HepG2 (cell line): ENCODE data around the gene SEC24D. TPM values are rescaled to one million over a fixed set of nuclear protein-coding genes. Genes with fewer than 3 reads are reported as not detected.

Experiments
- ATAC-seq: fragments of 200-7000 bp; cut with Tn5 transposase; 3 replicates; pipeline ENCODE4 v1.9.1; 2020; ENCODE audit warnings: mild to moderate bottlenecking, moderate library complexity
- BruUV-seq: library from RNA; stranded (reverse); fragments of 400-500 nt; replicated peaks from 2 replicates; lab custom pipeline; 2021; lab: Mats Ljungman, UMichigan
- CTCF ChIA-PET: fragments of 300-600 bp; formaldehyde crosslinking; extraction: SDS; loops from one replicate; lab custom pipeline; 2021; ENCODE audit warnings: low total read pairs, inconsistent platforms, low intra/inter-chr PET ratio; lab: Yijun Ruan, JAX
- POLR2A ChIA-PET: fragments of 350-600 bp; sonication (Branson Sonifier 250); formaldehyde crosslinking; loops from one replicate; lab custom pipeline; 2020; ENCODE audit warnings: antibody characterized with exemption, inconsistent platforms; lab: Yijun Ruan, JAX
- DNase-seq: peaks from one replicate; pipeline ENCODE4 v3.0.0-alpha.2; 2015; ENCODE audit warnings: low spot score
- FAIRE-seq: peaks from 3 replicates; lab custom pipeline; 2011; peaks lifted over from hg19 to GRCh38; lab: Jason Lieb, UNC
- H2AFZ ChIP-seq: one replicate; pipeline ENCODE4 v1.6.1; 2011; ENCODE audit warnings: low read length, inconsistent platforms
- H3K27ac ChIP-seq: fragments of 300-600 bp; 3 replicates; pipeline ENCODE4 v1.8.0; 2011; ENCODE audit warnings: mixed run types, mild to moderate bottlenecking, mixed read lengths, low read length, inconsistent platforms; ENCODE audit not compliant: insufficient read depth; ENCODE audit errors: extremely low read length
- H3K27me3 ChIP-seq, 2 experiments: fragments of 200-600 bp in 1 of 2; 2 replicates in 1 of 2; 3 replicates in 1 of 2; pipeline versions ENCODE4 v1.6.0 to v1.8.0; 2011; ENCODE audit warnings: low read length in 2 of 2, mild to moderate bottlenecking in 2 of 2, moderate library complexity in 2 of 2, inconsistent platforms in 1 of 2; ENCODE audit not compliant: insufficient read depth in 2 of 2, control insufficient read depth in 1 of 2
- H3K36me3 ChIP-seq, 2 experiments: fragments of 200-600 bp in 1 of 2; replicated peaks in 1 of 2; 2 replicates in 1 of 2; 3 replicates in 1 of 2; pipeline versions ENCODE4 v1.5.1 to v1.8.0; 2011; ENCODE audit warnings: low read length in 2 of 2, inconsistent platforms in 1 of 2; ENCODE audit not compliant: insufficient read depth in 2 of 2, control insufficient read depth in 1 of 2
- H3K4me1 ChIP-seq: 2 replicates; pipeline ENCODE4 v1.5.1; 2012; ENCODE audit warnings: low read length, inconsistent platforms; ENCODE audit not compliant: insufficient read depth
- H3K4me2 ChIP-seq: 2 replicates; pipeline ENCODE4 v1.6.0; 2011; ENCODE audit warnings: low read depth, low read length, inconsistent platforms
- H3K4me3 ChIP-seq, 3 experiments: fragments of 200-600 bp in 1 of 3; sonication (generic), shearing (Covaris generic) in 1 of 3; replicated peaks in 1 of 3; 2 replicates each; pipeline ENCODE4 v1.5.1; 2011 to 2016; ENCODE audit warnings: low read length in 3 of 3, inconsistent platforms in 2 of 3, low read depth in 2 of 3, mild to moderate bottlenecking in 2 of 3, control low read depth in 1 of 3, mixed read lengths in 1 of 3; ENCODE audit not compliant: insufficient read depth in 1 of 3
- H3K79me2 ChIP-seq: one replicate; pipeline ENCODE4 v1.6.1; 2011; ENCODE audit warnings: low read length, inconsistent platforms; ENCODE audit not compliant: insufficient read depth
- H3K9ac ChIP-seq: 2 replicates; pipeline ENCODE4 v1.6.0; 2011; ENCODE audit warnings: mild to moderate bottlenecking, low read depth, low read length, inconsistent platforms; ENCODE audit not compliant: insufficient read depth
- H3K9me3 ChIP-seq: 2 replicates; pipeline ENCODE4 v1.5.1; 2012; ENCODE audit warnings: mild to moderate bottlenecking, low read length
- H4K20me1 ChIP-seq: 2 replicates; pipeline ENCODE4 v1.6.0; 2011; ENCODE audit warnings: inconsistent platforms, mild to moderate bottlenecking, low read length, moderate library complexity; ENCODE audit not compliant: insufficient read depth
- JUN ChIP-seq: sonication (generic); formaldehyde crosslinking; IDR thresholded peaks from 2 replicates; pipeline ENCODE4 v1.4.0; 2020; ENCODE audit warnings: mild to moderate bottlenecking, missing genetic modification reagents
- JUND ChIP-seq: sonication (generic); formaldehyde crosslinking; IDR thresholded peaks from 2 replicates; pipeline ENCODE4 v1.8.0; 2022; ENCODE audit warnings: mild to moderate bottlenecking, missing genetic modification reagents
- KDM2A ChIP-seq: sonication (generic); formaldehyde crosslinking; IDR thresholded peaks from 2 replicates; pipeline ENCODE4 v1.4.0; 2020; ENCODE audit warnings: low read depth, missing genetic modification reagents, borderline replicate concordance
- KDM5A ChIP-seq: fragments of 200-600 bp; sonication (generic); IDR thresholded peaks from 2 replicates; pipeline ENCODE4 v1.7.0; 2018; ENCODE audit warnings: antibody characterized with exemption, mild to moderate bottlenecking, low read length, borderline replicate concordance
- STAT6 ChIP-seq: sonication (generic); formaldehyde crosslinking; IDR thresholded peaks from 2 replicates; pipeline ENCODE4 v1.4.0; 2020; ENCODE audit warnings: missing genetic modification reagents, mild to moderate bottlenecking, borderline replicate concordance
- TEAD3 ChIP-seq: optimal IDR thresholded peaks from 2 replicates; pipeline ENCODE3; 2016; ENCODE audit warnings: borderline replicate concordance
- ZBTB7A ChIP-seq: sonication (generic); formaldehyde crosslinking; IDR thresholded peaks from 2 replicates; pipeline ENCODE4 v1.8.0; 2022; ENCODE audit warnings: mild to moderate bottlenecking, missing genetic modification reagents
- ZSCAN31 ChIP-seq: sonication (generic); formaldehyde crosslinking; IDR thresholded peaks from 2 replicates; pipeline ENCODE4 v1.5.0; 2020; ENCODE audit warnings: low read depth, mild to moderate bottlenecking, missing genetic modification reagents
- WGBS: methylation state at CpG from one replicate; pipeline ENCODE4 v1.1.6; 2017; ENCODE audit warnings: low lambda C conversion rate; 5-methylcytosine and 5-hydroxymethylcytosine counted together
- in situ Hi-C: cut with HindIII; loops from 2 replicates; pipeline ENCODE4 v1.10.0; 2017; ENCODE audit warnings: low pct_unique_long_range_greater_than_20kb; ENCODE audit not compliant: extremely low pct_ligation_motif_present
- intact Hi-C: fragments of 100-400 bp; cut with micrococcal nuclease; formaldehyde crosslinking; loops from one replicate; pipeline ENCODE4 v1.10.0; 2022; ENCODE audit not compliant: unreplicated experiment
- polyA plus RNA-seq, 8 experiments: library from polyadenylated mRNA; depleted of rRNA in 3 of 8; stranded (reverse) in 7 of 8; unstranded in 1 of 8; fragments of >200 nt; fragmentation: Illumina TruSeq in 4 of 8; extraction: Trizol in 4 of 8; gene quantifications; 2 replicates each; pipeline versions ENCODE4 v1.2.1 to v1.2.3, GENCODE V29; 2011 to 2016; ENCODE audit warnings: low read depth in 4 of 8, missing spikeins in 1 of 8, mixed read lengths in 1 of 8; ENCODE audit not compliant: insufficient read depth in 1 of 8
- total RNA-seq, 5 experiments: library from RNA; depleted of rRNA; stranded (reverse); fragments of >200 nt; fragmentation: Illumina TruSeq; extraction: Trizol; gene quantifications; 2 replicates each; pipeline ENCODE4 v1.2.3, GENCODE V29; 2016; ENCODE audit warnings: low read depth in 1 of 5
- TF ChIP-seq, protein P1 (sequence below): sonication (generic); formaldehyde crosslinking; IDR thresholded peaks from 2 replicates; pipeline ENCODE4 v1.4.0; 2020; ENCODE audit warnings: missing genetic modification reagents
- TF ChIP-seq, protein P2 (sequence below): sonication (generic); formaldehyde crosslinking; IDR thresholded peaks from 2 replicates; pipeline ENCODE4 v1.4.0; 2020; ENCODE audit warnings: missing genetic modification reagents, borderline replicate concordance
- TF ChIP-seq, protein P3 (sequence below): sonication (generic); formaldehyde crosslinking; IDR thresholded peaks from 2 replicates; pipeline ENCODE4 v1.4.0; 2020; ENCODE audit warnings: missing genetic modification reagents, borderline replicate concordance

The SEC24D gene
- total and polyA plus RNA-seq, 2 of the 13 experiments (the other 11 are each of a cell fraction or from before 2014, with no cell fraction given): 30.0 to 51.1 TPM

GRCh38 chr4:118879409-118879808 is 43.5 kb upstream of the SEC24D start:
- H3K9me3 ChIP-seq: no peaks in the 10 kb centered on the region
- no peaks in the 10 kb centered on the region for H4K20me1 ChIP-seq
- H3K9ac ChIP-seq: no peak overlapping the region
- ChIA-PET POLR2A (no interaction called here), CTCF (no interaction called here)
- no peaks in the 10 kb centered on the region for H3K79me2 ChIP-seq
- H3K4me1 ChIP-seq: peaks cover 10% of the 10 kb centered on the region; the same call in 1 of the 2 replicates
- BruUV-seq: no TSS peak
- peak overlapping the region; percentile 62 for H3K4me2 ChIP-seq
- DNase-seq: peak; percentile 13
- intact Hi-C loops (no loop called here), in situ Hi-C loops (no loop called here)
- FAIRE-seq: no peak
- H3K4me3 ChIP-seq: peak overlapping the region in 1 of 3 experiments; percentile 15; a peak in 1 of 6 replicates
- H3K27me3 ChIP-seq: peaks cover 0 to 3% of the 10 kb centered on the region in 2 experiments; a peak in 1 of 5 replicates
- peak overlapping the region; percentile 23 for H2AFZ ChIP-seq
- ATAC-seq: peak; percentile 88
- WGBS: 30% methylated on average over 5 of the region's 7 CpGs
- no peaks in the 10 kb centered on the region for H3K36me3 ChIP-seq
- H3K27ac ChIP-seq: no peak overlapping the region
- TF ChIP-seq ZBTB7A (no peak), TEAD3 (CRISPR knock-in tag) (no peak), STAT6 (no peak), JUN (CRISPR knock-in tag) (no peak), JUND (CRISPR knock-in tag) (no peak), KDM5A (no peak), KDM2A (no peak), ZSCAN31 (no peak)
- TF ChIP-seq, protein P1, sequence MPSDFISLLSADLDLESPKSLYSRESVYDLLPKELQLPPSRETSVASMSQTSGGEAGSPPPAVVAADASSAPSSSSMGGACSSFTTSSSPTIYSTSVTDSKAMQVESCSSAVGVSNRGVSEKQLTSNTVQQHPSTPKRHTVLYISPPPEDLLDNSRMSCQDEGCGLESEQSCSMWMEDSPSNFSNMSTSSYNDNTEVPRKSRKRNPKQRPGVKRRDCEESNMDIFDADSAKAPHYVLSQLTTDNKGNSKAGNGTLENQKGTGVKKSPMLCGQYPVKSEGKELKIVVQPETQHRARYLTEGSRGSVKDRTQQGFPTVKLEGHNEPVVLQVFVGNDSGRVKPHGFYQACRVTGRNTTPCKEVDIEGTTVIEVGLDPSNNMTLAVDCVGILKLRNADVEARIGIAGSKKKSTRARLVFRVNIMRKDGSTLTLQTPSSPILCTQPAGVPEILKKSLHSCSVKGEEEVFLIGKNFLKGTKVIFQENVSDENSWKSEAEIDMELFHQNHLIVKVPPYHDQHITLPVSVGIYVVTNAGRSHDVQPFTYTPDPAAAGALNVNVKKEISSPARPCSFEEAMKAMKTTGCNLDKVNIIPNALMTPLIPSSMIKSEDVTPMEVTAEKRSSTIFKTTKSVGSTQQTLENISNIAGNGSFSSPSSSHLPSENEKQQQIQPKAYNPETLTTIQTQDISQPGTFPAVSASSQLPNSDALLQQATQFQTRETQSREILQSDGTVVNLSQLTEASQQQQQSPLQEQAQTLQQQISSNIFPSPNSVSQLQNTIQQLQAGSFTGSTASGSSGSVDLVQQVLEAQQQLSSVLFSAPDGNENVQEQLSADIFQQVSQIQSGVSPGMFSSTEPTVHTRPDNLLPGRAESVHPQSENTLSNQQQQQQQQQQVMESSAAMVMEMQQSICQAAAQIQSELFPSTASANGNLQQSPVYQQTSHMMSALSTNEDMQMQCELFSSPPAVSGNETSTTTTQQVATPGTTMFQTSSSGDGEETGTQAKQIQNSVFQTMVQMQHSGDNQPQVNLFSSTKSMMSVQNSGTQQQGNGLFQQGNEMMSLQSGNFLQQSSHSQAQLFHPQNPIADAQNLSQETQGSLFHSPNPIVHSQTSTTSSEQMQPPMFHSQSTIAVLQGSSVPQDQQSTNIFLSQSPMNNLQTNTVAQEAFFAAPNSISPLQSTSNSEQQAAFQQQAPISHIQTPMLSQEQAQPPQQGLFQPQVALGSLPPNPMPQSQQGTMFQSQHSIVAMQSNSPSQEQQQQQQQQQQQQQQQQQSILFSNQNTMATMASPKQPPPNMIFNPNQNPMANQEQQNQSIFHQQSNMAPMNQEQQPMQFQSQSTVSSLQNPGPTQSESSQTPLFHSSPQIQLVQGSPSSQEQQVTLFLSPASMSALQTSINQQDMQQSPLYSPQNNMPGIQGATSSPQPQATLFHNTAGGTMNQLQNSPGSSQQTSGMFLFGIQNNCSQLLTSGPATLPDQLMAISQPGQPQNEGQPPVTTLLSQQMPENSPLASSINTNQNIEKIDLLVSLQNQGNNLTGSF (CRISPR knock-in tag): no peak
- TF ChIP-seq, protein P2, sequence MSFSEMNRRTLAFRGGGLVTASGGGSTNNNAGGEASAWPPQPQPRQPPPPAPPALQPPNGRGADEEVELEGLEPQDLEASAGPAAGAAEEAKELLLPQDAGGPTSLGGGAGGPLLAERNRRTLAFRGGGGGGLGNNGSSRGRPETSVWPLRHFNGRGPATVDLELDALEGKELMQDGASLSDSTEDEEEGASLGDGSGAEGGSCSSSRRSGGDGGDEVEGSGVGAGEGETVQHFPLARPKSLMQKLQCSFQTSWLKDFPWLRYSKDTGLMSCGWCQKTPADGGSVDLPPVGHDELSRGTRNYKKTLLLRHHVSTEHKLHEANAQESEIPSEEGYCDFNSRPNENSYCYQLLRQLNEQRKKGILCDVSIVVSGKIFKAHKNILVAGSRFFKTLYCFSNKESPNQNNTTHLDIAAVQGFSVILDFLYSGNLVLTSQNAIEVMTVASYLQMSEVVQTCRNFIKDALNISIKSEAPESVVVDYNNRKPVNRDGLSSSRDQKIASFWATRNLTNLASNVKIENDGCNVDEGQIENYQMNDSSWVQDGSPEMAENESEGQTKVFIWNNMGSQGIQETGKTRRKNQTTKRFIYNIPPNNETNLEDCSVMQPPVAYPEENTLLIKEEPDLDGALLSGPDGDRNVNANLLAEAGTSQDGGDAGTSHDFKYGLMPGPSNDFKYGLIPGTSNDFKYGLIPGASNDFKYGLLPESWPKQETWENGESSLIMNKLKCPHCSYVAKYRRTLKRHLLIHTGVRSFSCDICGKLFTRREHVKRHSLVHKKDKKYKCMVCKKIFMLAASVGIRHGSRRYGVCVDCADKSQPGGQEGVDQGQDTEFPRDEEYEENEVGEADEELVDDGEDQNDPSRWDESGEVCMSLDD (CRISPR knock-in tag): no peak
- TF ChIP-seq, protein P3, sequence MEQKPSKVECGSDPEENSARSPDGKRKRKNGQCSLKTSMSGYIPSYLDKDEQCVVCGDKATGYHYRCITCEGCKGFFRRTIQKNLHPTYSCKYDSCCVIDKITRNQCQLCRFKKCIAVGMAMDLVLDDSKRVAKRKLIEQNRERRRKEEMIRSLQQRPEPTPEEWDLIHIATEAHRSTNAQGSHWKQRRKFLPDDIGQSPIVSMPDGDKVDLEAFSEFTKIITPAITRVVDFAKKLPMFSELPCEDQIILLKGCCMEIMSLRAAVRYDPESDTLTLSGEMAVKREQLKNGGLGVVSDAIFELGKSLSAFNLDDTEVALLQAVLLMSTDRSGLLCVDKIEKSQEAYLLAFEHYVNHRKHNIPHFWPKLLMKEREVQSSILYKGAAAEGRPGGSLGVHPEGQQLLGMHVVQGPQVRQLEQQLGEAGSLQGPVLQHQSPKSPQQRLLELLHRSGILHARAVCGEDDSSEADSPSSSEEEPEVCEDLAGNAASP: no peak
